HG02884 (cell line): ENCODE results near the gene AGMO.

ENCODE experiments used
- ATAC-seq: cut with Tn5 transposase; IDR thresholded peaks from one replicate; pipeline ENCODE4 v1.9.1; 2021; ENCODE audit warnings: mild to moderate bottlenecking, moderate library complexity; ENCODE audit not compliant: unreplicated experiment

AGMO gene

DNA sequence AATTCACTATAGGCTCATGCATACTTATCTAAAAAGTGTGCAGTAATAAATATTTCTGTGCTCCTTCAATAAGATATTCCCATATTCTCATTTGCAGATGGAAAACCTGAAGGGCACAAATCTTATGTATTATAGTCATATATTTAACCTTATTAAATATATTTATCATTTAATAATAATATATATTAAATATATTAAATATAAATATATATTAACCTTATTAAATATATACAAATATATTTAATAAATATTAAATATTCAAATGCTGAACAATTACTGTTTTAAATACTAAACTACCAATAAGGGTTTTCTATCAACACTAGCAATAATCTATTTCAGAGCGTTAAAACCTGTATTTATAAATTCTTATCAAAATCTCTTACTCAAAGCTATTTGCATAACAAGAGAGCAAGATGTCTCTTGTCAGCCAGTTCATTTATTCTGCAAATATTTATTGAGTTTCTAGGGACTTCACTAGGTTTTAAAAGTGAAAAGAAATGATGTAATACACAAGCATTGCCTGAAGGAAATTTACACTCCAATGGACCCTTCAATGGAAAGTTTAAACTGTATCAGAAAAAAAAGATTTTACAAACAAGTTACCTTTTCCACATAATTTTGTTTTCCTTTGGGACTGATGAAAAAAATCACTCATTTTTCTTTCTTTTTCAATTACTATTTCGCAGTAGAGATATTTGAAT, 159.2 kb downstream of the AGMO start:
- no peak for ATAC-seq

DNA sequence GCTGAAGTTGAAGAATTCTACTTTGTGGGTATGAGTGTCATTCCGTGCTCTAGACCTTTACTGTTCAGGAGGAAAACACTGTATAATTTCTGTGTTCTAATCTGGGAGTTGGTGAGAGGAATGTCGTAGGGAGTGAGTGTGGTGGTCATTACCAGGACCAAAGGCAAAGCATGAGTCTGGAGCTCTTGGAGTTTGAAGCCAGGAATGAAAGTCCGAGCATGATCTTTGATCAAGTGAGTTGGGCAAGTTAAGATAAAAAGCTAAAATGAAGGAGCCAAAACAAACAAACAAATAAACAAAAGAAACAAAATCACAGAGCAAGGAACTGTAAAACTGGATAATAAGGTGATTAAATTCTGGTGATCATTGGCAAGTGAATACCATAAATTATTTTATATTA, 161.4 kb downstream of the AGMO start:
- no peak for ATAC-seq

DNA sequence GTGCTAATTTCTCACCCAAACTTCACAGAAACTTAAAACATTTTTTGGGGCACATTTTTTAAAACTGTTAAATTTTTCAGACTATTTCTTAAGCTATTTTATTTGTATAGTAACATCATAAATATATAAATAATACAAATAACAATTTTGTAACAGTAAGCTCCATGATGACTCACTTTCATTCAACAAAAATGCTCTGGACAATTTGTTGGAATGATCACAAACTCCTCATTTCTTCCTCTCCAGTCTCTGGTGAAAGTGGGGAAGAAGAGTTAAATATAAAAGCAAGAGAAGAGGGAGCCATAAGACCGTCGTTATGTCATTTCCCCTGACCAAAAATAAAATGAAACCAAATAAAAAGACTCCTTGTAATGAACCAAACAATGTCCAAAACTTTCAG, 162.4 kb downstream of the AGMO start:
- no peak for ATAC-seq

DNA sequence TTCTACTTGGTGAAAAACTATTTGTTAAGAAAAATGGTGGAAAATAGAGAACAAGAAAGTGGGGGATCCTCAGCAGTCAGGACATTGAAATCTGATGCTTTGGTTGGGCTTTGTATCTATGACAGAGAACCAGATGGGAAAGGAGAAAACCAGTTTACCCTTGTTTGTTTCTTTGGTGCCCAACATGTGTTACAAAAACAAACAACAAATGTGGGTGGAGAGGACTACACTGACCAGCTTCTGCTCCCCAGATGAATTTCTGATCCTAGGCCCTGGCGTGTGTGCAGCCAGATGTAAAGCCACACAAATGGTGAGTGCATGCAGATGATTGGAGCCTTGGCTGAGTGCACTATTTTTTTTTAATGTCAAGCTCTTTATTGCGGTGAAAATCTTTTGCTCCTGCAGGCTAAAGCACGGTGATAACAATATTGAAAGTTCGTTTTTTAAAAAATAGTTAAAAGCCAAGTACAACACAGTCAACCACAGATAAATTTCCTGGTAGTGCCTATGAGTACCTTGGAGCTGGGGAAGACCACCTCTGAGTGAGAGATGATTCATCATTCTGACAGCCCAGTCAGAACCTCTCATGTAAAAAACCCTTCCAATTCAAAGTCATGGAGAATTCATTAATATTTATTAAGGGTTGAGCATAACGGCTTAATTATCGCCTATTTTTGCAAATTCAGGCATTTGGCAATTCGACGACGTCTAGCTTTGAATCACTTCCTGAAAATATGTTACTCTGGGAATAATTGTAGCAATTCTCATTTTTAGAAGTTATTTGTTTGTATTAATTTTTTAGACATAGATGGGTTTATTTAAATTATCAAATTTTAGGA, 163.7 kb downstream of the AGMO start:
- ATAC-seq = no peak

DNA sequence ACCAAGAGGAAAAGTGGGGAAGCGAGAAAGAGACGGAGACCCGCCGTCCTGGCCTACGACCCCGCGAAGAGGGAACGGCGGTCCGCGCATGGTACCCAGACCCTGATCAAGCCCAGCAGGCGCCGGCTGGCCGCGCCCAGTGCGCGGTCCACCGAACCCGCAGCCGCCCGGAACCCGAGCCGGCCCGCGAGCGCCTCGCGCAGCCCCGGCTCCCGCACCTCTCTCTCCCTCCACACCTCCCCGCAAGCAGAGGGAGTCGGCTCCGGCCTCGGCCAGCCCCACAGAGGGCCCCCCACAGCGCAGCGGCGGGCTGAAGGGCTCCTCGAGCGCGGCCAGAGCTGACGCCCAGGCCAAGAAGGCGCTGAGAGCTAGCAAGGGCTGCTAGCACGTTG, 164.7 kb downstream of the AGMO start:
- no peak for ATAC-seq

DNA sequence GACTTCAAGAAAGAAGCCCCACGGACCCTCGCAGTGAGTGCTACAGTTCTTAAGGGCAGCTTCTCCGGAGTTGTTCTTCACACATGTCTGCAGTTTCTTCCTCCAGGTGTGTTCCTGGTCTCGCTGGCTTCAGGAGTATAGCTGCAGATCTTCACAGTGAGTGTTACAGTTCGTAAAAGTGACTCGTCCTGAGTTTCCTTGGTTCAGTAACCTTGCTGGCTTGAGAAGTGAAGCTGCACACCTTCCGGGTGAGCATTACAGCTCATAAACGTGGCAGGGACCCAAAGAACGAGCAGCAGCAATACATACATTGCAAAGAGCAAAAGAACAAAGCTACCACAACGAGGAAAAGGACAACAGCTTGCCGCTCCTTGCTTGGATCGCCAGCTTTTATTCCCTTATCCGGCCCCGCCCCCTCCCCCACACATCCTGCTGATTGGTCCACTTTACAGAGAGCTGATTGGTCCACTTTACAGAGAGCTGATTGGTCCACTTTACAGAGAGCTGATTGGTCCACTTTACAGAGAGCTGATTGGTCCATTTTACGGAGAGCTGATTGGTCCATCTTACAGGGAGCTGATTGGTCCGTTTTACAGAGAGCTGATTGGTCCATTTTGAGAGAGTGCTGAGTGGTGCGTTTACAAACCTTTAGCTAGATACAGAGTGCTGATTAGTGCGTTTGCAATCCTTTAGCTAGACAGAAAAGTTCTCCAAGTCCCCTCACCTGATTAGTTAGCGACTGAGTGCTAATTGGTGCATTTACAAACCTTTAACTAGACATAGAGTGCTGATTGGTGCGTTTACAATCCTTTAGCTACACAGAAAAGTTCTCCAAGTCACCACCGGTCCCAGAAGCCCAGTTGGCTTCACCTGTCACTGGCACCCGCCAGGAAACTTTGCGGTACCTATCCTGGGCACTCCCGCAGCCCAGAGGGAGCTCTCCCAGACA, 165.3 kb downstream of the AGMO start:
- no peak for ATAC-seq

DNA sequence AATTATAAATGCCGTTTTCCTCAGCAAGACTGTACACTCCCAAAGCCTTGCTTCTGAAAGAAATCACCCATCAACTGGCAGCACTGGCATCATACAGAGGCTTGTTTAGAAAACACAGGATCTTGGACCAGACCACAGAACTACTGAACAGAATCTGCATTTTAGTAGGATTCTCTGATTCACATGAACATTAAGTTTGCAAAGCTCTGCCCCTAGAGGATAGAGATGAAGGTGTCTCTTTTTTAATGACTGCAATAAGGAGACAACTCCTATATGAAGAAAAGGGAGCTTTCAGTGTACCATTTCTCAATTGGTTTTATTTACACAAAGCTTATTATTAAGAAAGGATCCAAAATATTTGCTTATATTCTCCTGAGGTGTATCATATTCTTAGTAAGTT, 172.7 kb downstream of the AGMO start:
- no peak for ATAC-seq

DNA sequence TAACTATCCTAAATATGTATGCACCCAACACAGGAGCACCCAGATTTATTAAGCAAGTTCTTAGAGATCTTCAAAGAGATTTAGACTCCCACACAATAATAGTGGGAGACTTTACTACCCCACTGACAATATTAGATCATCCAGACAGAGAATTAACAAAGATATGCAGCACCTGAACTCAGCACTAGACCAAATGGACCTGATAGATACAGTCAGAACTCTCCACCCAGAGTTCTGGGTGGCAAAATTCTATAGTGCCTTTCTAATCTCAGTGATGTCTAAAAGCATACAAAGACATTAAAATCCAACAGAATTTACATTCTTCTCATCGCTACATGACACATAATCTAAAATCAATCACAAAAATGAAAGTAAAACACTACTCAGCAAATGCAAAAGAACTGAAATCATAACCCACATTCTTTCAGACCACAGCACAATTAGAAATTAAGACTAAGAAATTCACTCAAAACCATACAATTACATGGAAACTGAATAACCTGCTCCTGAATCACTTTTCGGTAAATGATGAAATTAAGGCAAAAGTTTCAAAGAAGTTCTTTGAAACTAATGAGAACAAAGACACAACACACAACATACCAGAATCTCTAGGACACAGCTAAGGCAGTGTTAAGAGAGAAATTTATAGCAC, 183.2 kb downstream of the AGMO start:
- ATAC-seq = no peak

DNA sequence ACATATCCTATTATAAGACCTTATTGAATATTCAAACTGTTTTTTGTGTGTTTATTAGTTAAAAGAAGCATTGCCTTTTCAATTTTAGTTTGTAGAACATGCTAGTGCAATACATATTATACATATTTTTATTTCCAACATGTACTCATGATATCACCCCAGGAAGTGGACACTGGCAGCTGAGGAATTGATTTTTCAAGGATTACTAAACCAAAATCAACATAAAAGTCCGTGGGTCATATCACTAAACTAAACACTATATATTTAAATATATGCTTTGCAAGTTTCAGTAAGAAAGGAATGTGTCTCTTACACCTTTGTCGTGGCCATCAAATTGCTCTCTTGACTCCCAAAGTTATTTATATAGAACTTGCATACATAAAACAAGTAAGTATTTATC, 185.2 kb downstream of the AGMO start:
- ATAC-seq = no peak

DNA sequence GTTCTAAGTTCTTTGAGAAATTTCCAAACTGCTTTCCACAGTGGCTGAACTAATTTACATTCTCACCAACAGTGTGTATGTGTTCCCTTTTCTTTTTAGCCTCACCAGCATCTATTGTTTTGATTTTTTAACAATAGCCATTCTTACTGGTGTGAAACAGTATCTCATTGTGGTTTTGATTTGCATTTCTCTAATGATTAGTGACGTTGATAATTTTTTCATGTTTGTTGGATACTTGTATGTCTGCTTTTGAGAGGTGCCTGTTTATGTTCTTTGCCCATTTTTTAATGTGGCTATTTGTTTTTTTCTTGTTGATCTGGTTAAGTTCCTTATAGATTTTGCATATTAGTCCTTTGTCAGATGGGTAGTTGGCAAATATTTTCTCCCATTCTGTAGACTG, 191.4 kb downstream of the AGMO start:
- no peak for ATAC-seq

DNA sequence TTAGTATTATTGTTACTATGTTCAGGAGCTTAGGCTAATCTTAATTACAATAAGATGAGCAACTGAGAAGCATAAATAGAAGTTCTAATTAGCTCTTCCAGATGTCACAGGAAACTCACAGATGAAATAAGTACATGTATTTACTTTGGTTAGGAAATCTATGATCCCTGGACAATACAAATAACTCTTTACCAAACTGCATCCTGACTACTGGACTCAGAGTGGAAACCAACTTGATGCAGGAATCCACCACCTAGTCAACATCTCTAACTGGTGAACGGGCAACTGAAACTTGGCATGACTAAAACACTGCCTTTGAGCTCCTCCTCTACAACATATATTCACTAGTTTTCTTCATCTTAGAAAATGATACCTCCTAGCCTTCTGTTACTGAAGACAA, 193.2 kb downstream of the AGMO start:
- no peak for ATAC-seq

DNA sequence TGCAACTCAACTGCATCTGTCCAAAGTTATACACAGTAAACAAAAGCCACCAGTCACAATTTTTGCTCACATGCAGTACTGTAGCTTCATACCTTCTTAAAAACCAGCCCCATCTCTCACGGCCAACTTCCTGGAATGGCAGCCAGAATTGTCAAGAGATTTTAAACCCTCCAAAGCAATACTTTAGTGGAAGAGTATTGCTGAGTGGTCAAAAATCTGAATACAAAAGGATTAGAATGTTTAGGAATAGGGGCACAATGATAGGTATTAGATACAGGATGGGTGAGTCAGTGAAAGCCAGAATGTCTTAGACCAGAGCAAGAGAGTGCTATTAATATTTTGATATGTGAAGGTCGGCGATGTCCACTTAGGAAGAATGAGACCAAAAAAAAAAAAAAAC, 193.9 kb downstream of the AGMO start:
- no peak for ATAC-seq

DNA sequence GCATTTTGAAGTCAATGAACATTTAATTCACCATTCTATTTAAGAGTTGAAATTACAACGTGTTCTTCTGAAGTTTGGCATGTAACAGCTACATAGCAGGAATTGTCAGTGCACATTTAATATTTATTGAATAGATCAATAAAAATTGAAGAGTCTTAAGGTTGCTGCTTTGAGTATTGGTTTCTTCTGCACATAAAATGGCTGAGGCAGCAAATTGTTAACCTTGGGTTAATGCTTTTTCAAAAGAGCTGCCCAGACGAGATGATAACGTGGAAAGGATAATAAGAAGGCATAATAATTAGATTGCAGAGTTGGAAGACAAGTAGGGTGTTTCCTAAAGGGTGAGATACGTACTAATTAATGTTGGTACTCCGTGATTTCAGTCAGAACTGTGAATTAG, 203.7 kb downstream of the AGMO start:
- ATAC-seq = no peak

DNA sequence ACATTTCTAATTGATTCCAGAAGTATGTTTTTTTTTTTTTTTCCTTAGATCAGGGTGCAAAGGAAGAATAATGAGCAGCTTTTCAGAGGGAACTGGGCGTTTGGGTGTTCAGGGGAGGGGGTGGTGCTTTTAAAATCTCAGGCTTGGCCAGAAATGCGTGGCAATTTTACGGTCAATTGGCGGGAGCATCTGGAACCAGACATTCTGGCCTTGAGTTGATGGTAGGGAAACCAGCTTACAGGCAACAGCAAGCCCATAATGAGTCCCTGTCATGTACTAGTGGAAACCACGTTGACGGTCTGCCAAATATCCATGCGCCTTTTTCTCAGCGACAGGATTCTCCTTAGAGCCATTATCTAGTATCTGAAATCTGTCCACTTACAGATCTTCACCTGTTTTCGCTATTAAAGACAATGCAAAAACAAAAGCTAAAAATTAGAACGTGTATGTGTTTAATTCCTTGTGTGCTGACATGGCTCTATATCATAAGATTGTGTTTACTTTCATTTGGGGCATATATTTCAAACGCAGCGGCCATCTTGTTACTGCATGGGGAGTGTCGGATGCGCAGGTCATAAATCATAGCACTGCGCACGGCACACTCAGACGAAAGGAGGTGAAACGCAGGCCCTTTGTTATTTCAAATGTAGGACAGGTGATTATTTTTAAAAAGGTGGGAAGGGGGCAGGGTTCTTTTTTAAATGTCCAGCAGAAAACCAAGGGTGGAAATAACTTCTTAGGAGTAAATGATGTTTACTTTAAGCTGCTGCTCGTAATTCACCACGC, 209.2 kb downstream of the AGMO start:
- no peak for ATAC-seq

DNA sequence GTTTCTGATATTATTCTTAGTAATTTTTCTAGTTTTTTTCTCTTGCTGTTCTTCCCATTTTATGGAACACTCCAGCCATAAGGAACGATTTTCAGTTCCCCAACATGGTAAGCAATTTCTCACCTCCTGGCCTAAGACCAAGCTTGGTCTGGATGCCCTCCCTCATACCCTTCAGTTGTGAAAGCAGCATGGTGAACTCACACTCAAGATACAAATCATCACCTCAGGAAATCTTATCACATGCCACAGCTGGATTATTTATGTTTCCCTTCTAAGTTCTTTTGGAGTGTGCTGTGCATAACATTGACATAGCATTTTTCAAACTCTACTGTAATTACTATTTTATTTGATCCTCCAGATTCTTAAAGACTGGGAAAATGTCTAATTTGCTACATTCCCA, 216.6 kb downstream of the AGMO start:
- ATAC-seq = no peak

DNA sequence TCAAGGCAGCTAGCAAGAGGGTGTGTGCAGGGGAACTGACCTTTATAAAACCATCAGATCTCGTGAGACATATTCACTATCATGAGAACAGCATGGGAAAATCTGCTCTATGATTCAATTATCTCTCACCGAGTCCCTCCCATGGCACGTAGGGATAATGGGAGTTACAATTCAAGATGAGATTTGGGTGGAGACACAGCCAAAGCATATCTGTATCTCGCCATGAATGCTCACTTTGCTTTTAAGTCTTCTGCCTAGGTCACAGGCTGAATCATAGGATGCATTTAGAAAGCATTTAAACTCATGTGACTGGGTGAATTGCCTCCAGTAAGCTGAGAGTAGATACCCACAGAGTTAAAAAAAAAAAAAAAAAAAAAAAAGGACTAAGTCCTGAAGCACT, 220.0 kb downstream of the AGMO start:
- ATAC-seq = no peak

DNA sequence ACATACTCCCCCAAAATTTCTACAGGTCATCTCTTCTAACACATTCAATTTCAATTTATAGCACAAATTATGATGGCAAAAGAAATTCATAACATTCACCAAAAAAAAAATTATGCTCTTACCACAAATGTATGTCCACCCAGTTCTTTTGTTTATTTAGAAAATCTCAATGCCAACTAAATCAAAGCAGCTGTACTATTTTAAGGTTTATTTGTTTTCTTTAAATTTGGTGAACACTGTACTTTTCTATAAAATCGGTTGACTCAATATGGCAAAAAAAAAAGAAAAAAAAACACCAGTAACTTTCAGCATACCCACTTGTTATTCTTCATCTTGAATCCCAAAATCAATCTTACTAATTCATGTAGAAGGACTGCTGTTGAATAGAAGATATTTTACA, 225.7 kb downstream of the AGMO start:
- ATAC-seq = no peak

DNA sequence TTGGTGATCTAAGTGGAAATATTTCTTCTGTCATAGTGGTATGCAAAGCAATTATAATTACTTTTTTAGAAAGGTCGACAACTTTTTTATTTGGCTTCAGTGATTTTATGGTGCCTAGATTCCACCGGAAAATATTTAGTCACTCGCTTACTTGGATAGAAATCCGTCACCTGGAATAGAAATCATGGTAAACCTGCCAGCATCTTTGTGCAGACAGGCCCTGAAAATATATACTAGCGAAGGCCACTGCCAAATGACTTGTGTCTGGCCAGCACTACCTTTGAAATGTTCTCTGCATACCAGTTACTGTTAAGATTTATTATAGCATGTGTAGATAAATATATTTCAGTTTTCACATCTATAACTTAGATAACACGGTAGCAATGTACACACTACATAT, 226.4 kb downstream of the AGMO start:
- no peak for ATAC-seq

DNA sequence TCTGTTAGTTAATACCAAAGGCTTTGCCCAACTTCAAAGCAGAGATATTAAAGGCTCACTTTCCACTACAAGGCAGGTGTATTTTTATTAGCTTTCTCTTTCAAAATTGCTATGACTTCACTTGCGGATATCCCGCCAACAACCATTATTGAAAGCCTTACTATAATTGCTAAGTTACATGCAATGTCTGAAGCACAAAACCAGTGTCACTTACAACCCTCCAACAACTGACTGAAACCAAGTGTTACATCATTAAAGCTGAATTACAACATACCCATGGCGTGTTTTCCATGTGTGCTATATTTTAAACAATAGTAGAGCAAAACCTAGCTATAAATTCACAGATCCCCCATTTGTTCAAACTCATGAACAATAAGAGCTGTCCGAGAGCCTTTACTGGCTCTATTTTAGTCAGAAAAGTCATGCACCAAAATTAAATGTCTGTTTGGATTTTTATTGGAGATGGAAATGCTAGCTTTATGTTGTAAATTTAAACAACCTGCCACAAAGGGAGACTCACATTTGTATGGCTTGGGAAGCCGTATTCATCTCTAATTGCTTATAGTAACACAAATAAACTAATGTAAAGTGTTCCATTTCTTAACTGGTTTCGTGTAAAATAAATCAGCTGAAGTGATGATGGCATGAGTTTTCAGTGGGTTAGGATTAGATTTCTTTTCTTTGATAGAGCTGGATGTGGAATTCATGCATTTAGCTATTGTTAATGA, 227.1 kb downstream of the AGMO start:
- ATAC-seq = no peak

DNA sequence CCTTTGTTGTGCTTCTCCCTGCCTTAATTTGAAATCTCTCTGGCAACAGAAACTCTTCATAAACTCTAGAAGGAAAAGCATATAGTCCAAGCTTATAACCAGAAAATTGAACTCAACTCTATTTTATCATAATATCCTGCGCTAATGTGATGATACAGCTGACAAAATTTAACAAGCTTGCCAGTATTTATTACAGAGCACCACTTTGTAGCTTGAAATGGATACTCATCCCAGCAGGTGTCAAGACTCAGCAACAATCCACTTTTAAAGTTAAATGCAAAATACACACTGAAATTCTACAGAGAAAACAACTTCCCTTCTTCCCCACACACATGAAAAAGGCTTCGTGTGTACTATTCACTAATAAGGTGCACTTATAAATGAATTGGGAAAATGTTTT, 228.9 kb downstream of the AGMO start:
- no peak for ATAC-seq
